ENCODE measurements around the gene NOL6. TPM values are rescaled to one million over a fixed set of nuclear protein-coding genes. Genes with fewer than 3 reads are reported as not detected.

Gene NOL6
- total and polyA plus RNA-seq, 2 of the 13 experiments (the other 11 are each of a cell fraction or from before 2014, with no cell fraction given), result 17.0 to 30.2 TPM

- Histone ChIP-seq H3K79me2 (ENCODE audit: insufficient read depth, low read length) (no peaks in the 10 kb centered on the region), H3K4me1 (ENCODE audit: insufficient read depth, low read length) (peaks cover 55% of the 10 kb centered on the region), H3K4me2 (ENCODE audit: low read depth, low read length) (no peak overlapping the region), H2AFZ (ENCODE audit: low read length) (no peak overlapping the region), H3K9ac (ENCODE audit: insufficient read depth, low read depth, low read length) (no peak overlapping the region), H3K27ac (ENCODE audit: extremely low read length, insufficient read depth, low read length) (no peak overlapping the region), H3K9me3 (ENCODE audit: low read length) (no peaks in the 10 kb centered on the region), H3K36me3 (replicated peaks in 1 of 2; ENCODE audit: control insufficient read depth in 1 of 2, insufficient read depth in 2 of 2, low read length in 2 of 2) (no peaks in the 10 kb centered on the region), H4K20me1 (ENCODE audit: insufficient read depth, low read length) (no peaks in the 10 kb centered on the region), H3K4me3 (replicated peaks in 1 of 3; ENCODE audit: insufficient read depth in 1 of 3, low read depth in 2 of 3, low read length in 3 of 3) (no peak overlapping the region), H3K27me3 (ENCODE audit: control insufficient read depth in 1 of 2, insufficient read depth in 2 of 2, low read length in 2 of 2) (peaks cover 4 to 36% of the 10 kb centered on the region in 2 experiments)
- ATAC-seq (no peak), FAIRE-seq (no peak), DNase-seq (ENCODE audit: low spot score) (no peak)
- ChIA-PET POLR2A (no interaction called here), CTCF (ENCODE audit: low intra/inter-chr PET ratio, low total read pairs) (no interaction called here)
- TF ChIP-seq HMGA1 (CRISPR knock-in tag; conservative IDR thresholded peaks at IDR 0.05), result no peak
- TF ChIP-seq HOXD1 (CRISPR knock-in tag; IDR thresholded peaks at IDR 0.05), result no peak
- TF ChIP-seq ZBTB20 (CRISPR knock-in tag; IDR thresholded peaks at IDR 0.05; ENCODE audit: borderline replicate concordance, low read depth), result no peak
- TF ChIP-seq ZFP91 (CRISPR knock-in tag; IDR thresholded peaks at IDR 0.05; ENCODE audit: borderline replicate concordance), result no peak
- no peak for TF ChIP-seq ARHGAP35 (CRISPR knock-in tag; IDR thresholded peaks at IDR 0.05; ENCODE audit: borderline replicate concordance)
- TF ChIP-seq ELF4 (CRISPR knock-in tag; IDR thresholded peaks at IDR 0.05; ENCODE audit: borderline replicate concordance), result no peak
- no peak for TF ChIP-seq ZNF510 (CRISPR knock-in tag; IDR thresholded peaks at IDR 0.05; ENCODE audit: low read depth)
- no peak for TF ChIP-seq PCBP1 (IDR thresholded peaks at IDR 0.05; ENCODE audit: borderline replicate concordance, low read depth, low read length)
- in situ Hi-C loops (cut with HindIII; ENCODE audit: extremely low pct_ligation_motif_present, low pct_unique_long_range_greater_than_20kb) (no loop called here), intact Hi-C loops (cut with micrococcal nuclease; ENCODE audit: unreplicated experiment) (no loop called here)
- 42% methylated on average over 3 of the region's 4 CpGs for WGBS (ENCODE audit: low lambda C conversion rate)
- no TSS peak for BruUV-seq (replicated peaks)
Observed at GRCh38 chr9:33450621-33451146, 23.0 kb downstream of the NOL6 start.

Measured in HepG2 (cell line).